ENCODE measurements around the gene CCT3. TPM values are rescaled to one million over a fixed set of nuclear protein-coding genes. Genes with fewer than 3 reads are reported as not detected.
"Not testable (repeated sequence)": the region's sequence is repeated elsewhere in the genome, so short reads cannot be mapped to it uniquely, and the experiment has no call there.

Gene CCT3
- polyA plus RNA-seq, 1 of the 3 experiments (the other 2 are of a cell fraction), result 295 TPM

DNA sequence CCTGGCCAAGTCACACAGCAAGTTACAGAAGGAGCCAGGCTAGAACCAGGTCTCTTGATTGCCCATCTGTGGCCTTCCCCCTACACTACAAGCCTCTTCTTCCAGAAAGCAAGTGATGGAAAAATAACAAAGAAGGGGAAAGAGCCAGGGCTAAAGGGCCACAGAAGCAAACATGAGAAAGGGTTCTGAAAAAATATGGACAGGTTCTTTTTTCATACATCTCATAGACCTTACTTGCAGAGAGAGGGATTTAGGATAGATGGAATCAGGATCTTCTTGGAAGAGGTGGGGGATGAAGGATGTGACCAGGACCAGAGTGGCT lies 34.1 kb upstream of the CCT3 start:
- POLR2A ChIA-PET, result no interaction called here
- no peaks in the 10 kb centered on the region for H3K9me2 ChIP-seq
- H4K20me1 ChIP-seq (ENCODE audit: insufficient read depth), result no peaks in the 10 kb centered on the region
- no peak overlapping the region for H3K4me3 ChIP-seq (ENCODE audit: low read depth in 2 of 2, low read length in 1 of 2)
- H3K9me3 ChIP-seq, result no peaks in the 10 kb centered on the region
- H3K27ac ChIP-seq (ENCODE audit: low read depth in 2 of 2, low read length in 1 of 2), result no peak overlapping the region
- no peak for DNase-seq
- peaks cover 0 to 16% of the 10 kb centered on the region in 2 experiments; a peak in 1 of 4 replicates for H3K4me1 ChIP-seq (ENCODE audit: control insufficient read depth in 1 of 2, insufficient read depth in 2 of 2, low read depth in 1 of 2, low read length in 1 of 2)
- CTCF ChIA-PET, result interaction anchor here (5.6 to 11.5 kb wide), 2 partner anchors 11 to 73 kb away, joined by 30 to 117 read pairs; no protein-coding TSS in a partner anchor
- H2AFZ ChIP-seq (ENCODE audit: low read depth), result no peak overlapping the region
- H3K4me2 ChIP-seq, result no peak overlapping the region
- no peaks in the 10 kb centered on the region for H3K79me2 ChIP-seq (ENCODE audit: insufficient read depth)
- no peaks in the 10 kb centered on the region for H3F3A ChIP-seq (replicated peaks; ENCODE audit: insufficient read depth)
- H3K9ac ChIP-seq, result no peak overlapping the region
- TF ChIP-seq, protein P1, sequence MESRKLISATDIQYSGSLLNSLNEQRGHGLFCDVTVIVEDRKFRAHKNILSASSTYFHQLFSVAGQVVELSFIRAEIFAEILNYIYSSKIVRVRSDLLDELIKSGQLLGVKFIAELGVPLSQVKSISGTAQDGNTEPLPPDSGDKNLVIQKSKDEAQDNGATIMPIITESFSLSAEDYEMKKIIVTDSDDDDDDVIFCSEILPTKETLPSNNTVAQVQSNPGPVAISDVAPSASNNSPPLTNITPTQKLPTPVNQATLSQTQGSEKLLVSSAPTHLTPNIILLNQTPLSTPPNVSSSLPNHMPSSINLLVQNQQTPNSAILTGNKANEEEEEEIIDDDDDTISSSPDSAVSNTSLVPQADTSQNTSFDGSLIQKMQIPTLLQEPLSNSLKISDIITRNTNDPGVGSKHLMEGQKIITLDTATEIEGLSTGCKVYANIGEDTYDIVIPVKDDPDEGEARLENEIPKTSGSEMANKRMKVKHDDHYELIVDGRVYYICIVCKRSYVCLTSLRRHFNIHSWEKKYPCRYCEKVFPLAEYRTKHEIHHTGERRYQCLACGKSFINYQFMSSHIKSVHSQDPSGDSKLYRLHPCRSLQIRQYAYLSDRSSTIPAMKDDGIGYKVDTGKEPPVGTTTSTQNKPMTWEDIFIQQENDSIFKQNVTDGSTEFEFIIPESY (IDR thresholded peaks at IDR 0.05; ENCODE audit: borderline replicate concordance, low read depth), result no peak
- no peak for TF ChIP-seq EZH2phosphoT487 (IDR thresholded peaks at IDR 0.05; ENCODE audit: borderline replicate concordance, low read depth)
- no peak for TF ChIP-seq MEF2A (IDR thresholded peaks at IDR 0.05; ENCODE audit: borderline replicate concordance, low read depth)
- no peak for TF ChIP-seq SIN3A (IDR thresholded peaks at IDR 0.05; ENCODE audit: borderline replicate concordance, low read depth, low read length)
- TF ChIP-seq MXI1 (IDR thresholded peaks at IDR 0.05; ENCODE audit: low read depth, low read length), result no peak
- TF ChIP-seq USF1 (IDR thresholded peaks at IDR 0.05; ENCODE audit: borderline replicate concordance, low read depth), result no peak
- no peak for TF ChIP-seq FOXM1 (IDR thresholded peaks at IDR 0.05; ENCODE audit: low read depth)
- TF ChIP-seq POLR2AphosphoS5 (IDR thresholded peaks at IDR 0.05; ENCODE audit: low read depth, low read length), result no peak
- TF ChIP-seq CHD2 (IDR thresholded peaks at IDR 0.05; ENCODE audit: low read length, partially characterized antibody), result no peak
- no peak for TF ChIP-seq RXRA (IDR thresholded peaks at IDR 0.05; ENCODE audit: borderline replicate concordance, low read depth)
- no peak for TF ChIP-seq MAX (IDR thresholded peaks at IDR 0.05; ENCODE audit: low read depth)
- TF ChIP-seq NRF1 (IDR thresholded peaks at IDR 0.05; ENCODE audit: low read depth, low read length), result no peak
- no peak for TF ChIP-seq JUND (IDR thresholded peaks at IDR 0.05)
- TF ChIP-seq TCF12 (IDR thresholded peaks at IDR 0.05), result no peak
- TF ChIP-seq ELF1 (IDR thresholded peaks at IDR 0.05), result no peak
- TF ChIP-seq SMC3 (IDR thresholded peaks at IDR 0.05; ENCODE audit: low read depth, low read length), result no peak
- no peaks in the 10 kb centered on the region for H3K27me3 ChIP-seq (ENCODE audit: insufficient read depth)
- no peaks in the 10 kb centered on the region for H3K36me3 ChIP-seq (replicated peaks in 1 of 2; ENCODE audit: control insufficient read depth in 1 of 2, insufficient read depth in 2 of 2, low read length in 1 of 2)

- Histone ChIP-seq H3K4me1 (ENCODE audit: control insufficient read depth in 1 of 2, insufficient read depth in 2 of 2, low read depth in 1 of 2, low read length in 1 of 2) (peaks cover 0 to 17% of the 10 kb centered on the region in 2 experiments; a peak in 1 of 4 replicates), H3K27ac (ENCODE audit: low read depth in 2 of 2, low read length in 1 of 2) (no peak overlapping the region), H2AFZ (ENCODE audit: low read depth) (no peak overlapping the region), H4K20me1 (ENCODE audit: insufficient read depth) (no peaks in the 10 kb centered on the region), H3K9ac (no peak overlapping the region), H3K9me3 (no peaks in the 10 kb centered on the region), H3K27me3 (ENCODE audit: insufficient read depth) (no peaks in the 10 kb centered on the region), H3K36me3 (replicated peaks in 1 of 2; ENCODE audit: control insufficient read depth in 1 of 2, insufficient read depth in 2 of 2, low read length in 1 of 2) (no peaks in the 10 kb centered on the region), H3K4me2 (no peak overlapping the region), H3K9me2 (no peaks in the 10 kb centered on the region), H3K79me2 (ENCODE audit: insufficient read depth) (no peaks in the 10 kb centered on the region), H3F3A (replicated peaks; ENCODE audit: insufficient read depth) (no peaks in the 10 kb centered on the region), H3K4me3 (ENCODE audit: low read depth in 2 of 2, low read length in 1 of 2) (no peak overlapping the region)
- no peak for DNase-seq
- 53% methylated on average over 4 of the region's 7 CpGs for WGBS (ENCODE audit: low lambda C conversion rate)
- ChIA-PET POLR2A (interaction anchor here (0.6 kb wide), 1 partner anchor 10 kb away, joined by 3 read pairs; no protein-coding TSS in a partner anchor), CTCF (interaction anchor here (0.8 to 11.5 kb wide), 6 partner anchors 12 to 318 kb away, joined by 3 to 117 read pairs (median 4); no protein-coding TSS in a partner anchor)
- TF ChIP-seq USF1 (IDR thresholded peaks at IDR 0.05; ENCODE audit: borderline replicate concordance, low read depth), result peak; percentile 85
- peak; percentile 12; the same call in 1 of the 2 replicates for TF ChIP-seq FOSL2 (IDR thresholded peaks at IDR 0.05; ENCODE audit: borderline replicate concordance, low read depth)
- no peak for TF ChIP-seq GATA2 (CRISPR knock-in tag; IDR thresholded peaks at IDR 0.05)
Measured at GRCh38 chr1:156371553-156372264, 33.6 kb upstream of the CCT3 start.

DNA sequence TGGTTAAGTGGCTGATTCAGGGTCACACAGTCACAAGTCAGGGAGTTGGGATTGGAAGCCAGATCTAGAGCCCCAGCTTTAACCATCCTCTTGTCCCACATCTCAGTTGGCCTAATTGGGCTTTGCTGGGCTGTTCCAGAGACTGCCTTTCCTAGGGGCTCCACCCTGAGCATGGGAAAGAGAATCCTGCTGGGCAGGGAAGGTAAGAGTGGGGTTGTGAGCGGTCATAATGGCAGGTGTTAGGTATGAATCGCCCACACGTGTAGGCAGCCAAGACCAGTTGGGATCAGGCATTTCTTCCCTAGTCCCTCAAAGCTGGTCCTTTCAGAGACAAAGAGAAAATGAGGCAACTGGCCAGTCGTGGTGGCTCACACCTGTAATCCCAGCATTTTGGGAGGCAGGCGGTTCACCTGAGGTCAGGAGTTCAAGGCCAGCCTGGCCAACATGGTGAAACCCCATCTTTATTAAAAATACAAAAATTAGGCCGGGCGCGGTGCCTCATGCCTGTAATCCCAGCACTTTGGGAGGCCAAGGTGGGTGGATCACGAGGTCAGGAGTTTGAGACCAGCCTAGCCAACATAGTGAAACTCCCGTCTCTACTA lies 31.7 kb upstream of the CCT3 start:
- H3K27ac ChIP-seq (ENCODE audit: low read depth in 2 of 2, low read length in 1 of 2); H3F3A ChIP-seq (replicated peaks; ENCODE audit: insufficient read depth); H4K20me1 ChIP-seq (ENCODE audit: insufficient read depth); H3K9me3 ChIP-seq; H3K9me2 ChIP-seq; H3K79me2 ChIP-seq (ENCODE audit: insufficient read depth); H3K27me3 ChIP-seq (ENCODE audit: insufficient read depth); POLR2A ChIA-PET; DNase-seq; H2AFZ ChIP-seq (ENCODE audit: low read depth); H3K4me2 ChIP-seq; H3K4me3 ChIP-seq (ENCODE audit: low read depth in 2 of 2, low read length in 1 of 2); H3K9ac ChIP-seq; H3K36me3 ChIP-seq (replicated peaks in 1 of 2; ENCODE audit: control insufficient read depth in 1 of 2, insufficient read depth in 2 of 2, low read length in 1 of 2): not testable (repeated sequence)
- CTCF ChIA-PET, result interaction anchor here (0.6 to 11.5 kb wide), 4 partner anchors 14 to 239 kb away, joined by 3 to 117 read pairs (median 17); partner anchors contain the start of gene GPATCH4
- WGBS (ENCODE audit: low lambda C conversion rate), result 86% methylated on average over 10 of the region's 10 CpGs
- H3K4me1 ChIP-seq (ENCODE audit: control insufficient read depth in 1 of 2, insufficient read depth in 2 of 2, low read depth in 1 of 2, low read length in 1 of 2), result peaks cover 0 to 17% of the 10 kb centered on the region in 2 experiments; a peak in 1 of 4 replicates
